ENCODE results near the gene ARID5B.

Gene ARID5B

DNA sequence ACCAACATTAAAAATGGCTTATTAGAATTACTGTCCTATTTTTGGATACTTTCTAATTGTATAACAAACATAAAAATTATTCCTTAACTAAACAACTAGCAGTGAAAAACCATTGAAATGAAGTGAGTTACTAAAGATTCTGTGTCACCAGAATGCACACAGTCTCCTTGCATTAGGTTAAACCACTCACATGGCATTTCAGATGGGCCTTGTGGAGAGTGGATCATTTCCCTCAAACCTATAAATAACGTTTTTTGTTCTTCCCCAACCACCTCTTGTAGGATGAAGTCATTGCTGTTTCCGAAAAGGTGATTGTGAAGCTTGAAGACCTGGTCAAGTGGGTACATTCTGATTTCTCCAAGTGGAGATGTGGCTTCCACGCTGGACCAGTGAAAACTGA is 38.4 kb downstream of the ARID5B start:
- DNase-seq: no peak

DNA sequence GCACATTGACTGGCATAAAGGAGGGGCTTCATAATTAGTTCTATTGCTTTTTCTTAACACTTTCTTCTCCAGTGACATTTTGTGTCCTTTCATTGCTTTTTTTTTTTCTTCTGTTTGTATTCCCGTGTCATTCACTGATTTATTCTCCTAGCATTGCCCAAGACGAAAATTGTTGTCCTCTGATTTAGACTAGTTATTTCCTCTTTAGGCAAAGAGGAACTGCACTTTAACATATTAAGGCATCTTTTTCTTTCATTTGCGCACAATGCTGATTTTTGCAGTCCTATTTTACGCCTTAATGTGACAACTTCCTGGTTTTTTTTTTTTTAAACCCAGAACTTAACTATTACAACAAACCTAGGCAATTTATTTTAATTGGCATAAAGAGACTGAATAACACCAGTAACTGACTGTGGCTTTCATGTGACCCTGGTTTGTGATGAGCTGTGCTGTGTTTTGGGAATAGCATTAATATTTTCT is 39.7 kb downstream of the ARID5B start:
- no peak for DNase-seq

DNA sequence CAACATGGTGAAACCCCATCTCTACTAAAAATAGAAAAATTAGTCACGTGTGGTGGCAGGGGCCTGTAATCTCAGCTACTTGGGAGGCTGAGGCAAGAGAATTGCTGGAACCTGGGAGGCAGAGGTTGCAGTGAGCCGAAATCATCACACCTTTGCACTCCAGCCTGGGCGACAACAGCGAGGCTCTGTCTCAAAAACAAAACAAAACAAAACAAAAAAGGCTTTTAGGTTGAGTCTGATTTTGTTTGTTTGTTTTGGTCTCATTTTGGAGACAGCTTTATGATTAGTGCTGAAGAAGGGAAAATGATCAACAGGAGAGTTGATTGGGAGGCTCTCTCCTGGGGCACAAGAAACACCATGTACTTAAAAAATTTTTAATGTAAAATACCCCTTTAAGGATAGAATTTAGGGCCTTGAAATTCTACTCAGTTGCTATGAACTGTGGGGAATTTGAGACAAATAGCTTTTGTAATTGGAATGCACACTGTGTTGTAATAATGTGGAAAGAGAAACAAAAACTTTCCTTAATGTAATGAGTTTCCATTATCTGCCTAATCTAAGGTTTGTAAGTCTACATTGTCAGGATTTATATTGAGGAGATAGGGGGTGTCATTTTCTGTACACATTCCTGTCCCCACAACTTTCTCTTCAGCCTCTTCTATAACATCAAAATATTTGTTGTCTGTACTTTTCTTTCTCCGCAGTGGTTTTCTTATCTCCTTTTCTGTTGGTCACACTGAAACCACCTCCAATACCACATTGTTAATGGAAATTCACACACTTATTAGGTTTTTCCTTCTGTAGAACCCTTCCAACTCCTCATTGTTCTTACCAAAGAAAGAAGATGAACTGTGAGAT is 41.3 kb downstream of the ARID5B start:
- DNase-seq: no peak

- no peak for DNase-seq
Measured at GRCh38 chr10:61943674-61944378, 42.3 kb downstream of the ARID5B start.

GRCh38 chr10:61944410-61945147 is 43.1 kb downstream of the ARID5B start:
- no peak for DNase-seq

GRCh38 chr10:61949687-61950086 is 48.2 kb downstream of the ARID5B start:
- no peak for DNase-seq

DNA sequence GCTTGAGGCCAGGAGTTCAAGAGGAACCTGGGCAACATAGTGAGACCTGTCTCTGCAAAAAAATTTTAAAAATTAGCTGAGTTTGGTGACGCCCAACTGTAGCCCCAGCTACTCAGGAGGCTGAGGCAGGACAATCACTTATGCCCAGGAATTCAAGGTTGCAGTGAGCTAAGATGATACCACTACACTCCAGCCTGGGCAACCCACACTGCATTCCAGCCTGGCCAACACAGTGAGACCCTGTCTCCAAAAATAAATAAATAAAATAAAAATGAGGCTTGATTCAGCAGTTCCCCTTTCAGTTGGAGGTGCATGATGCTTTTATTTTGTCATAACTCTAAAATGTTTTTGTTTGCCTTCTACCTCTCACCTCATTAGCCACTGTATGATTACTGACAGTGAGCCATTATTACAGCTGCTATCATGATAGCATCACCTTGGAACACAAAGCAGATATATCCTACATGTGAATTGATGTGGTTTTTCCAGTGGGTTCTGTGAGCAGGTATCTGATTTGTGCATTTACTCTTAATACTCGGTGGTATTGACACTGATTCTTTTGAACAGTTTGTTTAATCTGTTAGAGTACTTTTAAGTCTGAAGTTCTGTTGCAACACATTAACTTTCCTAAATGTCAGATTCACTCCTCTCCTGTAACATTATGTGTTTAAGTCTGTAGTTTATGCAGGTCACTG is 49.1 kb downstream of the ARID5B start:
- DNase-seq: no peak

GRCh38 chr10:61951144-61951483 is 49.6 kb downstream of the ARID5B start:
- no peak for DNase-seq

GRCh38 chr10:61952028-61952674 is 50.7 kb downstream of the ARID5B start:
- DNase-seq: no peak

DNA sequence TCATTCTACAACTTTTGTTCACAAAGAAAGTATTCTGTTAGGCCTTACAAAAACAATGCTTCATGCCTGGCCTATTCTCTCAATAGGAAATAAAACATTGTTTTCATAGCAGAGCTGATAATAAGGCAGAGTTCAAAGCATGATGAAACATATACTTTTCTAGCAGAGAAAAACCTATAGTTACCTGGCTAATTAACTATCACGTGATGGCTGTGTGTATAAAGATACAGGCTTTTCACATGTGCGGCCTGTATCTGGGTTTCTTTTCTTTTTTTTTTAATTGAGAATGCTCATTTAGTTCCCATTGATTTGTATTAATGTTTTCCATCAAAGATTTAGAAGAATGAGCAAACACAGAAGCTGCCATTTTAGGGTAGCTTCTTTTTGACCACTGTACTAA is 51.7 kb downstream of the ARID5B start:
- DNase-seq: no peak

GRCh38 chr10:61957806-61958205 is 56.3 kb downstream of the ARID5B start:
- no peak for DNase-seq

DNA sequence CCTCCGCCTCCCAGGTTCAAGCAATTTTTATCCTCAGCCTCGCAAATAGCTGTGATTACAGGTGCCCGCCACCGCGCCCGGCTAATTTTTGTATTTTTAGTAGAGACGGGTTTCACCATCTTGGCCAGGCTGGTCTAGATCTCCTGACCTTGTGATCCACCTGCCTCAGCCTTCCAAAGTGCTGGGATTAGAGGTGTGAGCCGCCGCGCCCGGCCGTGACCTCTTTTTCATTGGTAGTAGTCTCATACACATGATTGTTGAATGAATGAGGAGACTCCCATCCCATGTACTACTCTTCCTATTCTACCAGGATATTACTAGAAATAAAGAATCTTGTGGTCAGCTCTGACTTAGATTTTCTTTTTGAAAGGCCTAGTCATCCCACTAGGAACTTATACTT is 56.8 kb downstream of the ARID5B start:
- DNase-seq: no peak

DNA sequence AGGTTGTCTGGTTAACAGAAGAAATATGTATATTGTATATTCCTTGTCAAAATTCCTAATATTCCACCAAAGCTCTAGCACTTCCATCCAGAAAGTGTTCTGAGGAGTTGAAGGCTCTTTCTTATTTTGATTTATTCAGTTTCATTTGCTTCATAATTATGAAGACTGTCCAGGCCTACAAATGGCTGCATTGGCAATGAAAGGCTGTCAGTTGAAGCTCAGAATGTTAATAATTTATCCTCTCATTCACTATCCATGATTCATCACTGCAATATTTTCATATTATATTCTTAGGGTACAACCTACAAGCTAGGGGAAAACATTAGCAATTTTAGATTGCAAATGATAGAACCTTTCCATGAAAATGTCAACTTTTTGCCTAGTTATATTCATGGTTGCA is 57.3 kb downstream of the ARID5B start:
- DNase-seq: no peak

DNA sequence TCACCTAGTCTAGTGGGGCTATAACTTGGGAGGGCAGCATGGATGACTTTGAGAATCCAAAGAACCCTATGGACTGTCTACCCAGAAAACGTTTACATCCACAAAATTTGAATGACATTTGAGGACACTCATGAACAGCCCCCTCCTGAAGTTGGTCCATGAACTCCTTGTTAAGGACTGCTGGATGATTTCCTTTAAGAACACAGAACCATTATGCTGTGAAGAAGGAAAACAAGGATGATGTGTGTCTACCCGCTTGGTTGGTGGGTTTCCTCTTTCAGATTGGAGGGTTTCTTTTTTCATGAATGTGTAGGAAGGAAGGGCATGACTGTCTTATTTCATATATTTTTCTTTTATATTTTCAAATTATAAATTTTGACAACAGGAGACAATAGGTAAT is 58.3 kb downstream of the ARID5B start:
- DNase-seq: no peak

DNA sequence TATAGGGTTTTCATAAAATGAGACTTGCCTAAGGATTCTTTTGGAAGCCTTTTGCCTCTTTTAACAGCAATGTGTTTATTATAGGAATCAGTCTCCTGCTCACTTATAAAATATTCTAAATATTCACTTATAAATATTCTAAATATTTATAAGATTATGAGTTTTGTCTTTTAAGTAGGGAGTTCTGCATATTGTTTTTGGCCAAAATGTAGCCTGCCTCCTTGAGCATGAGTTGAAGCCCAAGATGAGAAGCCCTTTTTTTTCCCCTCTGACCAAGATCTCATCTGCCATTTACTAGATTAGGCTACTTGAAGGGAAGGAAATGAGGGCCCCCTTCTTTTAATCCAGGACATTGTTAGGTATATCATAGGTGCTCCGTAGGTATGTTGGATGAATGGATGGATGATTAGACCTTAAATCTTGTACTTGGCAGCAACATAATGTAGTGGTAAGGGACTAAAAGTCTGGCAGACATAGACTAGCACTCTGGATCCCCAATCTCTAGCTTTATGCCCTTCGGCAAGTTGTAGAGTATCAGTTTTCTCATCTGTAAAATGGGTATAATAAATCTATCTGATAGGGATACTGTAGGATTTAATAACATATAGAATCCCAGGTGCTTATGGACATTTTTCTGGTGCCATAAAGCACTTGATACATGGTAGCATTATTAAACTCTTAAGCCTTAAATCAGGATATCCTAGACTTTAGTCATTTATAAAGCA is 59.1 kb downstream of the ARID5B start:
- DNase-seq: no peak

- no peak for DNase-seq
Measured at GRCh38 chr10:61961278-61961677, 59.8 kb downstream of the ARID5B start.

DNA sequence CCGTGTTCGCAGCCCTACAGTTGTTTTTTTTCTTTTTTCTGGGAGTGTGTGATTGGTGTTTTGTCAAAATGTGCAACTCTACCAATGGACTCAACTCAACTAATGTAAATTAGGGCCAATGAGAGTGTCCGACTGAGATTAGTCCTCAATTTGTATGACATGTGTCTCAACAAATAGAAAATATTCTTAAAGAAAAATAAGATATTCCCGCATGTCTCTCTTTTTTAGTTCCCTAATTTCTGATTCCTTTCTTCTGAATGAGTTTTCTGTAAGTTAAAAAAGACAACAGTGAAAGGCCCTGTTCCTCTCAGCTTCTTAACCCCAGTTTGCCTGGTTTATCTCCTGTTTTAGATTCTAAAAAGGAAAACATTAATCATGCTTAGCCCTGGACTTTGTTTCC is 61.5 kb downstream of the ARID5B start:
- no peak for DNase-seq

- no peak for DNase-seq
Measured at GRCh38 chr10:61963669-61964058, 62.2 kb downstream of the ARID5B start.

- DNase-seq: no peak
Measured at GRCh38 chr10:61964059-61964709, 62.7 kb downstream of the ARID5B start.

- DNase-seq: no peak
Measured at GRCh38 chr10:61964949-61965702, 63.6 kb downstream of the ARID5B start.

Data from COR-L47 (cell line).